ENCODE results near the gene SPAG16.

- TF ChIP-seq CREM (CRISPR knock-in tag; IDR thresholded peaks at IDR 0.05) = no peak; the same call in 1 of the 2 replicates
- TF ChIP-seq CTCF (IDR thresholded peaks at IDR 0.05) = no peak
- no peak for TF ChIP-seq ZBTB43 (CRISPR knock-in tag; IDR thresholded peaks at IDR 0.05)
- peak; percentile 89; the same call in 1 of the 2 replicates for TF ChIP-seq ZNF138 (CRISPR knock-in tag; conservative IDR thresholded peaks at IDR 0.05)
- TF ChIP-seq USF2 (CRISPR knock-in tag; IDR thresholded peaks at IDR 0.05) = 0 out of 2 replicates have a peak, but pooled peaks have one; percentile 18
- TF ChIP-seq ZNF121 (CRISPR knock-in tag; IDR thresholded peaks at IDR 0.05) = no peak
- no peak for TF ChIP-seq IRF1 (CRISPR knock-in tag; IDR thresholded peaks at IDR 0.05)
- peak; percentile 78 for TF ChIP-seq SP1 (CRISPR knock-in tag; conservative IDR thresholded peaks at IDR 0.05)
- no peak for TF ChIP-seq GTF2I (CRISPR knock-in tag; conservative IDR thresholded peaks at IDR 0.05)
- TF ChIP-seq SOX15 (CRISPR knock-in tag; IDR thresholded peaks at IDR 0.05) = no peak
- no peak for TF ChIP-seq TEAD4 (CRISPR knock-in tag; IDR thresholded peaks at IDR 0.05)
- no peak for TF ChIP-seq NR1H2 (CRISPR knock-in tag; IDR thresholded peaks at IDR 0.05)
- no peak for TF ChIP-seq USF1 (CRISPR knock-in tag; IDR thresholded peaks at IDR 0.05)
- TF ChIP-seq ZNF423 (CRISPR knock-in tag; IDR thresholded peaks at IDR 0.05) = no peak
Measured at GRCh38 chr2:213284105-213285090, at the start of gene SPAG16.
